HG03039 (cell line): Measurements from ENCODE around the gene CD79B.

ENCODE experiments used
- ATAC-seq: cut with Tn5 transposase; IDR thresholded peaks from one replicate; pipeline ENCODE4 v1.9.1; 2021; ENCODE audit warnings: mild to moderate bottlenecking, moderate library complexity; ENCODE audit not compliant: unreplicated experiment

CD79B gene

DNA sequence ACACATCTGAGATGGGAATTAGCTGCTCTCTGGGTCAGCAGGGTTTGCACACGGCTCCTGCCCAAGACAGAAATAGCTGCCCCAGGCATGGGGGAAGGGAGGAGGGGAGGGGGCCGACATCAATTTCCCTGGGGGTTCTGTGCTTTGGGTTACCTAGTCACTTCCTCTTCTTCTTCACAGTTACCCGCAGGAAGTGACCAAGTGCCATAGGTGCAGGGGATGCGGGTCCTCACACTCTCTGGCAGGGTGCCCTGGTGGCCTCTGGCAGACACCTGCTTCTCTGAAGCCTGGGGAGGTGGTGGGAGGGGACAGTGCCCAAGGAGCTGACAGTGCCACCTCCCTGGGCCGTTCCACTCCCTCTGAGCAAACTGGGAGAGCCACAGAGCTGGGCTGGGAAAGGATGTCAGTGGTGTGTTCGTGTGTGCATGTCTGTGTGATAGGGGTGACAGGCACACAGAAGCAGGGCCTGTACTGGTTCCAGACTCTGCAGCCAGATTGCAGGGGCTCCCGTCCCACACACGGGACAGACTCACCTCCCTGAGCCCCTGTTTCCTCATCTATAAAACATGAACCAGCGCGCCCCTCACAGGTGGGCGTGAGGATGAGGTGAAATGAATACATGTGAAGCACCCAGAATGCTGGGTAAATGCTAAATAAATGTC is 22.4 kb upstream of the CD79B start:
- no peak for ATAC-seq

DNA sequence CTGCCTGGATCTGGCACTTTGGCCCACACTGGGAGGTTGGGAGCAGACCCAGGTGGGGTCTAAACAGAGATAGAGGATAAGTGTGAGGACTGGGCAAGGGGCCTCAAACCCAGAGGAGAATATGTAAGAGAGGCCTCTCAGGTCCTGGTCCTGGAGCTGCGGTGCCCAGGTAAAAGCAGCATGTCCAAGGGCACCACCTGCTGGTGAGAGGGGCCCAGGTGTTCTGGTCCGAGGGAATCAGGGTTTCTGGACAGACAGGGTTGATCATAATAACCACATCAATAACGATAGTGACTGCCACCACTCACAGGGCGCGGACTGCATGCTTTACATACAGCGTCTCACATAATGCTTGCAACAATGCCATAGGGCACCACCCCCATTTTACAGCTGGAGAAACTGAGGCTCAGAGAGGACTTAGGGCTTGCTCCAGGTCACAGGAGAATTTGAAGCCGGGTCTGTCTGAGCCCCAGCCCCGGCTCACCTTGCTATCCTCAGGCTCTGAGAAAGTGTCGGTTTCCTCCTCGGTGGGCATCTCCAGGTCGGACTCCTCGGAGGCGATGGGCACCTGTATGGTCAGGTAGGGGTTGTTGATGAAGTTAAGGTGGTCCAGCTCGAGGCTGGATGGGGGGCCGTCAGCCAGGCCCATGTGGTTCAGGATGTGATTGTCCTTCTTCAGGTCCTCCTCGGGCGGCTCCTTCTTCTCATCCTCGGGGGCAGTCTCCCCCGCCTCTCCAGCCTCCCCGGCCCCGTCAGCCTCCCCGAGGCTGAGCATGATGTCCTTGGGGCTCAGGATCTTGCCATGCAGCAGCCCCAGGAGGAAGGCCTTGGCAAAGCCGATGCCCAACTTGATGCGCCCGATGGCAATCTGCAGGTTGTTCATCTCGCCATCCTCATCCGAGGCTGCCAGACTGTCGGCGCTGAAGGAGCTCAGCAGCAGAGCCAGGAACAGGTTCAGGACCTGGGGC is 19.1 kb upstream of the CD79B start:
- no peak for ATAC-seq

- ATAC-seq = no peak
Observed at GRCh38 chr17:63949576-63950250, 17.6 kb upstream of the CD79B start.

DNA sequence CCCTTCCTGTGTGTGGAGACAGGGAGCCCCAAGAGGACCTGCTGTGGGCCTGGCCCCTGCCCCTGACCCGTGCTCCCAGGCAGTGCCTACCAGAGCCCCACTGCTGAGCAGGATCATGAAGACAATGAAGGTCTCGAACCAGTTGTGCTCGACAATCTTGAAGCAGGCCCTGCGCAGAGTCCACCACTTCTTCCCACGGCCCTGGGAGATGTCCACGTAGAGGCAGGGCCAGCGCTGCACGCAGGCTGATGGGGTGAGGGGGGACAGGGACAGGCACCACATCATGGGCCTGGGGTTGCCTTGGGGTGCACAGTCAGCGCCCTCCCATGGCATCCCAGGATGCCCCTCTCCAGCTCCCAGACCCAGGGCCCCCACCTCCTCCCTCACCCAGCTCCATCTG is 16.4 kb upstream of the CD79B start:
- no peak for ATAC-seq

DNA sequence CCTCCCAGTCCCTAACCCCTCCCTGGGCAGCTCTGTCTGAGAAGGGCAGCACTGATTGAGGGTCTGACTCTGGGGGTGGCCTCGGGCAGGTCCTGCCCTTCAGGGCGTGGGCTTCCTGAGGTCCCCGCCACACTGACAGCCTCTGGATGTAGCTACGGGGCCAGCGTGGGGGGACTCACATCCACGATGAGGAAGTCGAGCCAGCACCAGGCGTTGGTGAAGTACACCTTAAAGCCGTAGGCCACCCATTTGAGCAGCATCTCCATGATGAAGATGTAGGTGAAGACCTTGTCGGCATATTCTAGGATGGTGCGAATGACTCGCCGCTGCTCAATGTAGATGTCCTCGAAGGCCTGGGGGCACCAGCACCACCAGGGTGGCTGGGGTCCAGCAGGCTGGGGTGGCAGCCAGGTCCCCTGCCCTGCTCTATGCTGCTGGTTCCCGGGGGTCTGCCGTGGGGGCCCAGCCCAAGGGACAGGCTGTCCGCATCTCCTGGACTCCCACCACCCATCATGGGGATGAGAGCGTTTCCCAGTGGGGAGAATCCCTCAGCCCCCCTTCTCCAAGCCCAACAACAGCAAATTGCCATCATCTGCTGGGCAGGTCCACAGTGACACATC is 15.7 kb upstream of the CD79B start:
- ATAC-seq = no peak

GRCh38 chr17:63946440-63947363 is 14.6 kb upstream of the CD79B start:
- ATAC-seq = no peak

DNA sequence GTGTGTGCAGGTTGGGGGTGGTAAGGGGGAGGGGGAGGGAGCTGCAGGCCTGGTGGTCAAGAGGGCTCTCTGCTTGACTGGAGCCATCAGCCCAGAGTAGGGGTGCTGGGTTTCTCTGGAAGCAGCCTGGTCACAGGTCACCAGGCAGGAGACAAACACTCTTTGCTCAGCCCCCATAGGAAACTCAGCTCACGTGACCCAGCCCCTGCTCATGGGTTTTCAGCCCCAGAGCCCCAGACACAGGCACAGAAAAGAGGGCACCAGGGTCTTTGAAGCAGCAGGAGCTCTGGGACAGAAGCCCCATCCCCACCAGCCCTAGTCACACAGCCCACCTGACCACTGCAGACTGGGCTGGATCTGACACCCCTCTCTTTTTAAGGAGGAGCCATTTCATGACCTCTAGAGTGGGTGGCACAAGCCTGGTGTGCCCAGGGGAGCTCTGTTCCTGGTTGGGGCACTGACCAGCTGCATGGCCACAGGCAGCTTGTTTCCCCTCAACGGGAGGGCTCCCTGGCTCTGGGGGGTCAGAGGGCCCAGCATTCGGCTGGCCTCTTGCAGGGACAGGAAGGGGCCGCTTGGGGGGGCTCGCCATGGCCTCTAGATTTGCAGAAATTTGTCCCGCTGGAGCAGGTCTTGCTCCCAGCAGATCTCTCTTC is 13.8 kb upstream of the CD79B start:
- no peak for ATAC-seq

DNA sequence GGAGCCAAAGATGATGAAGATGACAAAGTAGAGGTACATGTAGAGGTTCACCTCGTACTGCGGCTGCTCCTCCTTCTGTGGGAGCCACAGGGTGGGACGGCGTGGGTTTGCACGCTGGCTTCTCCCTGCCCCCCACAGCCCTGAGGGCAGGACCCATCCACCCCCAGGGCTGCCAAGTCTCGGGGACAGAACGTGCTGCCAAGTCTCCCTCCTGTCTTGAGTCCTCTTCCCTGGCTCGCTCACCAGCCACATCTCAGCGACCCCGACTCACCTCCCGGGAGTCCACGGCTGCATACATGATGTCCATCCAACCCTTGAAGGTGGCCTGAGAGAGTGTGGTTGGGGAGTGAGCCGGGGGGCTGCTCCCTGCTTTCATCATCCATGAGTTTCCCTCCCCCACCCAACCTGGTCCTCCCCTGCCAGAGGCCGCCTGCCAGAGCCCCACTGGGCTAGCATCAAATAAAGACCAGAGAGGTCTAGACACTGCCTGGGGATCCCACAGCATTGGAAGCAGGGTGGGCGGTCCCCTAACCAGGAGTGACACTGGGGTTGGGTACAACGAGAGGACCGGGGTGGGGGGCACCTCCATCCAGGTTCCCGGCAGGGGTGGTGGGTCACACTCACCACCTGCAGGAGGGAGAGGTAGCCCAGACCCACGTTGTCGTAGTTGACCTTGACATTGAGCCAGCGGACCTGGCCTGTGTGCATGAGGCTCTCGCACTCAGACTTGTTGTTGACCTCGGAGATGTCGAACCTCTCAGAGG is 12.8 kb upstream of the CD79B start:
- ATAC-seq = no peak

- no peak for ATAC-seq
Observed at GRCh38 chr17:63943745-63944144, 11.6 kb upstream of the CD79B start.

GRCh38 chr17:63942309-63942985 is 10.3 kb upstream of the CD79B start:
- no peak for ATAC-seq

DNA sequence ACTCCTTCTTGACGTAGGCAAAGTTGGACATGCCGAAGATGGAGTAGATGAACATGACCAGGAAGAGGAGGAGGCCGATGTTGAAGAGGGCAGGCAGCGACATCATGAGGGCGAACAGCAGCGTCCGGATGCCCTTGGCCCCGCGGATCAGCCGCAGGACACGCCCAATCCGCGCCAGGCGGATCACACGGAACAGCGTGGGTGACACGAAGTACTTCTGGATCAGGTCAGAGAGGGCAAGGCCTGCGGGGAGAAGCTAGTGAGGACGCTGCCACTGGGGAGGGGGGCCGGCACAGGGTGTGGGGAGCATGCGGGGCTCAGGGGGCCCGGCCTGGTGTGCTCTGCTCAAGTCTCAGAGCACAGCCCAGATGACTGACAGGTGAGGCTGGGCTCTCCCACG is 9.6 kb upstream of the CD79B start:
- ATAC-seq = no peak

GRCh38 chr17:63941162-63941561 is 9.0 kb upstream of the CD79B start:
- no peak for ATAC-seq

DNA sequence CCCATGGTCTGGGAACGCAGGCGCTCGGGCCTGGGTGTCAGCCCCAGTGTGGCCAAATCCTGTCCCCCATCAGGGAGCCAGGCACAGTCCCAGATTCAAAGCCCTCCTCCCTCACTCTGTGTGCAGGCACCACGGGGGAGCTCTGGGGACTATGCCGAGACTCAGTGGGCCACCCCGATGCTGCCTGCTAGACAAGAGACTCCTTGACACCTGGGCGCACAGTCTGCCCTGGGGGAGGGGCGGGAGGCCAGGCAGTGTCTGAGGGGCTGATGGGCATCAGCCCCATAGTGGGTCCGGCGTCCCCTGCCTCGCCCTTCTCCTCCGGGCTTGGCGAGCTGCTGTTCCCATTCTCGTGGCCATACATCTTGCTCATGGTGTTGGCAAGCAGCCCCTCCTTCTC is 8.5 kb upstream of the CD79B start:
- no peak for ATAC-seq

DNA sequence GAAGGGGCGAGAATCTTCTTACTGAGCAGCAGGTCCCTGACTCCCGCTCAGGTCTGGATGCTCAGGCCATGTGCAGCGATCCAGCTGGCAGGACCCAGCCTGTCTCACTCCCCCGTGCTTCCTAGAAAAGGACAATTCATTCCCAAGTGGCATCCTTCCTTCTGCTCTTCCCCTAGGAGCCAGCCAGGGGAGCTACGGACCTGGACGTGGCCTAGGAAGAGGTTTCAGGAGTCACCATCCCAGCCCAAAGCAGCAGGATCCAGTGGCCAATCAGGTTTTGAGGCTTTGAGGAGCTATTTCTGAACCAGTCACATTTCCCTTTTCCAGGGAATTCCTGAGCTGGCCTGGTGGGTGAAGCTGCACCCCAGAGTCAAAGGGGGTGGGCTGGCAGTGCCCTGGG is 7.8 kb upstream of the CD79B start:
- ATAC-seq = no peak

GRCh38 chr17:63939401-63939800 is 7.3 kb upstream of the CD79B start:
- no peak for ATAC-seq

- ATAC-seq = no peak
Observed at GRCh38 chr17:63937920-63938319, 5.8 kb upstream of the CD79B start.

DNA sequence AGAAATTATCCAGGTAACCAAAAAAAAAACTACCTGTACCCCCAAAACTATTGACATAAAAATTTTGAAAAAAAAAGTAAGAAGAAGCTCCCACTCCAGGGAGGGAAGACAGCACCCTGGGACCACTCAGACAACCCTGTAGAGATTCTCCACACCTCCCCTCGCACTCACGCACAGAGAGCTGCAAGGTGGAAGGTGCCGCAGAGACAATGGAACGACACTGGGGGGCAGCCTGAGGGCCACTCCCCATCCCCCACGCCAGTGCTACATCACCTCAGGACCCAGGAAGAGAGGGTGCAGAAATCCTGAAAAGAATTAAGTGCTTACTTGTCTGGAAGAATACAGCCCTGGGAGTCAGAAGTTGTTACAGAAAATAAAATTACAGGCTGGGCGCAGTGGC is 5.2 kb upstream of the CD79B start:
- ATAC-seq = no peak
